ENCODE data around the gene POLR3B.

GRCh38 chr12:106317406-106318082 is 40.0 kb upstream of the POLR3B start:
- TF ChIP-seq ARID2 (CRISPR knock-in tag; IDR thresholded peaks at IDR 0.05; ENCODE audit: borderline replicate concordance): no peak
- TF ChIP-seq POLR2A (IDR thresholded peaks at IDR 0.05; ENCODE audit: insufficient read depth in 1 of 2, low read depth in 2 of 2, low read length in 2 of 2): no peak
- TF ChIP-seq ZNF354B (CRISPR knock-in tag; IDR thresholded peaks at IDR 0.05): no peak
- TF ChIP-seq PRMT3 (CRISPR knock-in tag; IDR thresholded peaks at IDR 0.05; ENCODE audit: borderline replicate concordance, low read depth): no peak
- no peak for TF ChIP-seq NFE2L1 (CRISPR knock-in tag; IDR thresholded peaks at IDR 0.05; ENCODE audit: borderline replicate concordance)
- TF ChIP-seq ZNF639 (CRISPR knock-in tag; conservative IDR thresholded peaks at IDR 0.05): no peak
- no peak for TF ChIP-seq CTCF (CRISPR knock-in tag; IDR thresholded peaks at IDR 0.05)
- TF ChIP-seq SRSF9 (IDR thresholded peaks at IDR 0.05; ENCODE audit: borderline replicate concordance, insufficient read depth, low read depth, low read length, poor library complexity, severe bottlenecking): no peak
- no peak for TF ChIP-seq ZNF672 (CRISPR knock-in tag; IDR thresholded peaks at IDR 0.05)
- TF ChIP-seq SIN3A (IDR thresholded peaks at IDR 0.05; ENCODE audit: borderline replicate concordance, low read depth, low read length): no peak
- TF ChIP-seq, protein P1, sequence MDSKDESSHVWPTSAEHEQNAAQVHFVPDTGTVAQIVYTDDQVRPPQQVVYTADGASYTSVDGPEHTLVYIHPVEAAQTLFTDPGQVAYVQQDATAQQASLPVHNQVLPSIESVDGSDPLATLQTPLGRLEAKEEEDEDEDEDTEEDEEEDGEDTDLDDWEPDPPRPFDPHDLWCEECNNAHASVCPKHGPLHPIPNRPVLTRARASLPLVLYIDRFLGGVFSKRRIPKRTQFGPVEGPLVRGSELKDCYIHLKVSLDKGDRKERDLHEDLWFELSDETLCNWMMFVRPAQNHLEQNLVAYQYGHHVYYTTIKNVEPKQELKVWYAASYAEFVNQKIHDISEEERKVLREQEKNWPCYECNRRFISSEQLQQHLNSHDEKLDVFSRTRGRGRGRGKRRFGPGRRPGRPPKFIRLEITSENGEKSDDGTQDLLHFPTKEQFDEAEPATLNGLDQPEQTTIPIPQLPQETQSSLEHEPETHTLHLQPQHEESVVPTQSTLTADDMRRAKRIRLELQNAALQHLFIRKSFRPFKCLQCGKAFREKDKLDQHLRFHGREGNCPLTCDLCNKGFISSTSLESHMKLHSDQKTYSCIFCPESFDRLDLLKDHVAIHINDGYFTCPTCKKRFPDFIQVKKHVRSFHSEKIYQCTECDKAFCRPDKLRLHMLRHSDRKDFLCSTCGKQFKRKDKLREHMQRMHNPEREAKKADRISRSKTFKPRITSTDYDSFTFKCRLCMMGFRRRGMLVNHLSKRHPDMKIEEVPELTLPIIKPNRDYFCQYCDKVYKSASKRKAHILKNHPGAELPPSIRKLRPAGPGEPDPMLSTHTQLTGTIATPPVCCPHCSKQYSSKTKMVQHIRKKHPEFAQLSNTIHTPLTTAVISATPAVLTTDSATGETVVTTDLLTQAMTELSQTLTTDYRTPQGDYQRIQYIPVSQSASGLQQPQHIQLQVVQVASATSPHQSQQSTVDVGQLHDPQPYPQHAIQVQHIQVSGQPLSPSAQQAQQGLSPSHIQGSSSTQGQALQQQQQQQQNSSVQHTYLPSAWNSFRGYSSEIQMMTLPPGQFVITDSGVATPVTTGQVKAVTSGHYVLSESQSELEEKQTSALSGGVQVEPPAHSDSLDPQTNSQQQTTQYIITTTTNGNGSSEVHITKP (CRISPR knock-in tag; IDR thresholded peaks at IDR 0.05; ENCODE audit: low read depth): no peak
- no peak for TF ChIP-seq DPF2 (CRISPR knock-in tag; IDR thresholded peaks at IDR 0.05; ENCODE audit: borderline replicate concordance, low read depth)
